H9 (cell line): ENCODE measurements around the gene GNLY. TPM values are rescaled to one million over a fixed set of nuclear protein-coding genes. Genes with fewer than 3 reads are reported as not detected.

Experiments
- DNase-seq: peaks from one replicate; pipeline ENCODE4 v3.0.0-alpha.2; 2017
- H2AFZ ChIP-seq: one replicate; pipeline ENCODE4 v1.6.1; 2013; ENCODE audit warnings: mild to moderate bottlenecking, low read length, control low read depth, moderate library complexity
- H2AK5ac ChIP-seq: 2 replicates; pipeline ENCODE4 v1.6.1; 2013; ENCODE audit warnings: low read length, control low read depth, mixed read lengths; ENCODE audit not compliant: insufficient read length
- H2BK120ac ChIP-seq: one replicate; pipeline ENCODE4 v1.6.1; 2013; ENCODE audit warnings: low read depth, mild to moderate bottlenecking, low read length, control low read depth, inconsistent platforms; ENCODE audit not compliant: poor library complexity, severe bottlenecking
- H2BK12ac ChIP-seq: 2 replicates; pipeline ENCODE4 v1.6.1; 2013; ENCODE audit warnings: low read length, control low read depth, mixed read lengths, low read depth; ENCODE audit not compliant: insufficient read length
- H2BK15ac ChIP-seq: 2 replicates; pipeline ENCODE4 v1.6.1; 2013; ENCODE audit warnings: low read depth, low read length, control low read depth
- H2BK20ac ChIP-seq: one replicate; pipeline ENCODE4 v1.6.1; 2013; ENCODE audit warnings: low read depth, mild to moderate bottlenecking, low read length, control low read depth, inconsistent platforms; ENCODE audit not compliant: poor library complexity, severe bottlenecking
- H2BK5ac ChIP-seq: 2 replicates; pipeline ENCODE4 v1.6.1; 2013; ENCODE audit warnings: low read length, control low read depth, mixed read lengths; ENCODE audit not compliant: insufficient read length
- H3K14ac ChIP-seq: 2 replicates; pipeline ENCODE4 v1.6.1; 2013; ENCODE audit warnings: low read length, control low read depth; ENCODE audit not compliant: insufficient read depth
- H3K18ac ChIP-seq: 2 replicates; pipeline ENCODE4 v1.6.1; 2013; ENCODE audit warnings: low read depth, mild to moderate bottlenecking, mixed read lengths, low read length, control low read depth; ENCODE audit not compliant: insufficient read length
- H3K23ac ChIP-seq: 2 replicates; pipeline ENCODE4 v1.6.1; 2013; ENCODE audit warnings: low read length, control low read depth, mixed read lengths, low read depth; ENCODE audit not compliant: insufficient read length
- H3K23me2 ChIP-seq: 2 replicates; pipeline ENCODE4 v1.6.1; 2013; ENCODE audit warnings: low read depth, mild to moderate bottlenecking, mixed read lengths, low read length, control low read depth; ENCODE audit not compliant: insufficient read length, poor library complexity, severe bottlenecking
- H3K27ac ChIP-seq: 2 replicates; pipeline ENCODE4 v1.5.1; 2013; ENCODE audit warnings: low read length, control low read depth, mixed read lengths, low read depth; ENCODE audit not compliant: insufficient read length
- H3K27me3 ChIP-seq: 2 replicates; pipeline ENCODE4 v1.6.1; 2013; ENCODE audit warnings: low read length, control low read depth, inconsistent platforms; ENCODE audit not compliant: insufficient read depth
- H3K4ac ChIP-seq: 2 replicates; pipeline ENCODE4 v1.6.1; 2013; ENCODE audit warnings: low read depth, mild to moderate bottlenecking, control low read depth, inconsistent platforms, low read length, moderate library complexity
- H3K4me1 ChIP-seq: 2 replicates; pipeline ENCODE4 v1.6.1; 2013; ENCODE audit warnings: low read length, control low read depth, inconsistent platforms; ENCODE audit not compliant: insufficient read depth
- H3K4me2 ChIP-seq: 2 replicates; pipeline ENCODE4 v1.6.1; 2013; ENCODE audit warnings: low read length, control low read depth, mixed read lengths; ENCODE audit not compliant: insufficient read length, insufficient read depth
- H3K56ac ChIP-seq: 2 replicates; pipeline ENCODE4 v1.6.1; 2013; ENCODE audit warnings: low read depth, mild to moderate bottlenecking, mixed read lengths, low read length, control low read depth; ENCODE audit not compliant: insufficient read length
- H3K79me1 ChIP-seq: 2 replicates; pipeline ENCODE4 v1.6.1; 2013; ENCODE audit warnings: low read depth, mild to moderate bottlenecking, moderate library complexity, low read length, control low read depth, inconsistent platforms; ENCODE audit not compliant: insufficient read depth, poor library complexity, severe bottlenecking
- H3K79me2 ChIP-seq: 2 replicates; pipeline ENCODE4 v1.6.1; 2013; ENCODE audit warnings: low read length, control low read depth, inconsistent platforms; ENCODE audit not compliant: insufficient read depth
- H3K9ac ChIP-seq: 2 replicates; pipeline ENCODE4 v1.6.1; 2013; ENCODE audit warnings: low read length, control low read depth, mixed read lengths; ENCODE audit not compliant: insufficient read length; ENCODE audit errors: extremely low read depth
- H3K9me3 ChIP-seq: one replicate; pipeline ENCODE4 v1.6.1; 2013; ENCODE audit warnings: low read depth, low read length, inconsistent platforms; ENCODE audit not compliant: control insufficient read depth
- H3T11ph ChIP-seq: one replicate; pipeline ENCODE4 v1.6.1; 2013; ENCODE audit warnings: mild to moderate bottlenecking, low read length, control low read depth, inconsistent platforms
- H4K20me1 ChIP-seq: one replicate; pipeline ENCODE4 v1.6.1; 2013; ENCODE audit not compliant: control insufficient read depth, insufficient read length, insufficient read depth
- H4K5ac ChIP-seq: 2 replicates; pipeline ENCODE4 v1.6.1; 2013; ENCODE audit warnings: low read depth, mild to moderate bottlenecking, mixed read lengths, low read length, control low read depth; ENCODE audit not compliant: insufficient read length
- H4K8ac ChIP-seq: replicated peaks from 2 replicates; pipeline ENCODE4 v1.6.1; 2013; ENCODE audit warnings: low read length, control low read depth, mixed read lengths, low read depth; ENCODE audit not compliant: insufficient read length
- H4K91ac ChIP-seq: 2 replicates; pipeline ENCODE4 v1.6.1; 2013; ENCODE audit warnings: low read depth, mild to moderate bottlenecking, moderate library complexity, mixed read lengths, low read length, control low read depth; ENCODE audit not compliant: insufficient read length
- H3K27ac Mint-ChIP-seq, 3 experiments: 2 replicates in 2 of 3; 3 replicates in 1 of 3; pipeline ENCODE4 v1.8.0; 2020 to 2021; ENCODE audit warnings: mixed read lengths in 3 of 3, mild to moderate bottlenecking in 1 of 3, moderate library complexity in 1 of 3
- H3K27me3 Mint-ChIP-seq: 2 replicates; pipeline ENCODE4 v1.8.0; 2021; ENCODE audit warnings: low read depth, mild to moderate bottlenecking, moderate library complexity, mixed read lengths
- H3K36me3 Mint-ChIP-seq, 3 experiments: 2 replicates in 2 of 3; 3 replicates in 1 of 3; pipeline ENCODE4 v1.8.0; 2020 to 2021; ENCODE audit warnings: low read depth in 3 of 3, mixed read lengths in 3 of 3; ENCODE audit not compliant: insufficient read depth in 1 of 3
- H3K4me1 Mint-ChIP-seq, 2 experiments: 2 replicates each; pipeline ENCODE4 v1.8.0; 2020; ENCODE audit warnings: mixed read lengths in 2 of 2
- H3K4me3 Mint-ChIP-seq, 2 experiments: 2 replicates in 1 of 2; 3 replicates in 1 of 2; pipeline ENCODE4 v1.8.0; 2020 to 2021; ENCODE audit warnings: mild to moderate bottlenecking in 2 of 2, mixed read lengths in 2 of 2, moderate library complexity in 1 of 2
- H3K9me3 Mint-ChIP-seq, 2 experiments: 2 replicates in 1 of 2; 3 replicates in 1 of 2; pipeline ENCODE4 v1.8.0; 2020; ENCODE audit warnings: mild to moderate bottlenecking in 2 of 2, mixed read lengths in 2 of 2, moderate library complexity in 1 of 2
- CTCF ChIP-seq: fragments of 200-600 bp; sonication (generic); conservative IDR thresholded peaks from 3 replicates; pipeline ENCODE4 v1.8.0; 2021; ENCODE audit warnings: antibody characterized with exemption, mild to moderate bottlenecking
- WGBS: extraction: QIAGEN DNeasy Blood & Tissue Kit; methylation state at CpG from one replicate; pipeline ENCODE4 v1.1.7; 2013; ENCODE audit warnings: missing lambda C conversion rate, low lambda C conversion rate, mixed read lengths; ENCODE audit not compliant: insufficient read length; ENCODE audit errors: extremely low coverage; 5-methylcytosine and 5-hydroxymethylcytosine counted together
- total RNA-seq: library from RNA; stranded (reverse); gene quantifications from 2 replicates; pipeline ENCODE4 v1.2.1, GENCODE V29; 2021

GNLY gene
- total RNA-seq, 1 experiment from 2014 or later, result not detected

- Mint-ChIP-seq H3K4me3 (no peak overlapping the region), H3K27me3 (peaks cover 13% of the 10 kb centered on the region), H3K27ac (no peak overlapping the region), H3K4me1 (peaks cover 19 to 23% of the 10 kb centered on the region in 2 experiments), H3K9me3 (no peaks in the 10 kb centered on the region), H3K36me3 (no peaks in the 10 kb centered on the region)
- no peak overlapping the region for H4K5ac ChIP-seq
- WGBS, result no CpG with 5 or more reads among the region's 8 CpGs
- H3K23ac ChIP-seq, result no peak overlapping the region
- H3K79me2 ChIP-seq, result no peaks in the 10 kb centered on the region
- no peak overlapping the region for H3T11ph ChIP-seq
- H2BK12ac ChIP-seq, result no peak overlapping the region
- H4K8ac ChIP-seq, result no peak overlapping the region
- H2BK15ac ChIP-seq, result no peak overlapping the region
- H3K27me3 ChIP-seq, result peaks cover 3% of the 10 kb centered on the region; the same call in 1 of the 2 replicates
- no peak for DNase-seq
- H3K9ac ChIP-seq, result no peak overlapping the region
- H4K91ac ChIP-seq, result no peak overlapping the region
- H3K14ac ChIP-seq, result no peak overlapping the region
- H2AFZ ChIP-seq, result no peak overlapping the region
- H4K20me1 ChIP-seq, result no peaks in the 10 kb centered on the region
- no peak overlapping the region for H2BK5ac ChIP-seq
- no peak overlapping the region for H2AK5ac ChIP-seq
- H3K79me1 ChIP-seq, result no peaks in the 10 kb centered on the region
- H2BK20ac ChIP-seq, result no peak overlapping the region
- H3K23me2 ChIP-seq, result no peaks in the 10 kb centered on the region
- no peak for TF ChIP-seq CTCF
- H3K18ac ChIP-seq, result no peak overlapping the region
- no peak overlapping the region for H3K27ac ChIP-seq
- no peaks in the 10 kb centered on the region; the same call in 1 of the 2 replicates for H3K4me1 ChIP-seq
- H3K4me2 ChIP-seq, result no peak overlapping the region
- H3K56ac ChIP-seq, result no peak overlapping the region
- H3K4ac ChIP-seq, result no peak overlapping the region
- H3K9me3 ChIP-seq, result no peaks in the 10 kb centered on the region
- no peak overlapping the region for H2BK120ac ChIP-seq
These were observed 10.9 kb downstream of the GNLY start for GRCh38 chr2:85704800-85705679.
